PFSK-1 (cell line): ENCODE data around the gene PDK2.

Experiments
- FOXP2 ChIP-seq: optimal IDR thresholded peaks from 2 replicates; pipeline ENCODE3; 2011; ENCODE audit warnings: borderline replicate concordance, control low read depth, inconsistent platforms; ENCODE audit not compliant: insufficient read depth; ENCODE audit errors: extremely low read length, extremely low read depth
- POLR2AphosphoS5 ChIP-seq: IDR thresholded peaks from 2 replicates; pipeline ENCODE4 v1.6.1; 2012; ENCODE audit warnings: low read depth, mild to moderate bottlenecking, control low read depth, low read length, moderate library complexity
- SIN3A ChIP-seq: IDR thresholded peaks from 2 replicates; pipeline ENCODE4 v1.6.1; 2012; ENCODE audit warnings: mild to moderate bottlenecking, low read length, moderate library complexity, borderline replicate concordance; ENCODE audit not compliant: insufficient read depth
- TAF1 ChIP-seq: IDR thresholded peaks from 2 replicates; pipeline ENCODE4 v1.6.1; 2012; ENCODE audit warnings: low read length, control low read depth, borderline replicate concordance; ENCODE audit not compliant: insufficient read depth
- TF ChIP-seq, protein P1 (sequence below), 2 experiments: IDR thresholded peaks; 2 replicates each; pipeline versions ENCODE4 v1.6.1 to v1.8.0; 2011 to 2012; ENCODE audit warnings: low read depth in 2 of 2, low read length in 2 of 2, control low read depth in 1 of 2, inconsistent platforms in 1 of 2, mild to moderate bottlenecking in 1 of 2, moderate library complexity in 1 of 2; ENCODE audit not compliant: insufficient read depth in 1 of 2

The PDK2 gene

DNA sequence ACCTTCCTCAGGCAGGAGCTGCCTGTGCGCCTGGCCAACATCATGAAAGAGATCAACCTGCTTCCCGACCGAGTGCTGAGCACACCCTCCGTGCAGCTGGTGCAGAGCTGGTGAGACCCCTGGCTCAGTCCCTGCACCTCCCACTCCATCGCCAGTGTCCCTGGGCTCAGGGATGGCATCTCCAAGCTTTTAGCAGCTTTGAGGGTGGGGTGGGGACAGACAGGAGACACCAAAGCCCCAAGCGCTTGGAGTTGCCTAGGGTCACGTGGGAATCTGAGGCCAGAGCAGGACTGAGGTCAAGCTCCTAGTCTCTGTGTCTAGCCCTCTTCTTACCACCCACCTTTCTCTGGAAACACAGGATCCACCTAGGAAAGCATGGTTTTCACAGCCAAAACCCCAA is 2.3 kb downstream of the PDK2 start:
- no peak for TF ChIP-seq FOXP2
- no peak for TF ChIP-seq TAF1
- no peak for TF ChIP-seq POLR2AphosphoS5
- TF ChIP-seq, protein P1, sequence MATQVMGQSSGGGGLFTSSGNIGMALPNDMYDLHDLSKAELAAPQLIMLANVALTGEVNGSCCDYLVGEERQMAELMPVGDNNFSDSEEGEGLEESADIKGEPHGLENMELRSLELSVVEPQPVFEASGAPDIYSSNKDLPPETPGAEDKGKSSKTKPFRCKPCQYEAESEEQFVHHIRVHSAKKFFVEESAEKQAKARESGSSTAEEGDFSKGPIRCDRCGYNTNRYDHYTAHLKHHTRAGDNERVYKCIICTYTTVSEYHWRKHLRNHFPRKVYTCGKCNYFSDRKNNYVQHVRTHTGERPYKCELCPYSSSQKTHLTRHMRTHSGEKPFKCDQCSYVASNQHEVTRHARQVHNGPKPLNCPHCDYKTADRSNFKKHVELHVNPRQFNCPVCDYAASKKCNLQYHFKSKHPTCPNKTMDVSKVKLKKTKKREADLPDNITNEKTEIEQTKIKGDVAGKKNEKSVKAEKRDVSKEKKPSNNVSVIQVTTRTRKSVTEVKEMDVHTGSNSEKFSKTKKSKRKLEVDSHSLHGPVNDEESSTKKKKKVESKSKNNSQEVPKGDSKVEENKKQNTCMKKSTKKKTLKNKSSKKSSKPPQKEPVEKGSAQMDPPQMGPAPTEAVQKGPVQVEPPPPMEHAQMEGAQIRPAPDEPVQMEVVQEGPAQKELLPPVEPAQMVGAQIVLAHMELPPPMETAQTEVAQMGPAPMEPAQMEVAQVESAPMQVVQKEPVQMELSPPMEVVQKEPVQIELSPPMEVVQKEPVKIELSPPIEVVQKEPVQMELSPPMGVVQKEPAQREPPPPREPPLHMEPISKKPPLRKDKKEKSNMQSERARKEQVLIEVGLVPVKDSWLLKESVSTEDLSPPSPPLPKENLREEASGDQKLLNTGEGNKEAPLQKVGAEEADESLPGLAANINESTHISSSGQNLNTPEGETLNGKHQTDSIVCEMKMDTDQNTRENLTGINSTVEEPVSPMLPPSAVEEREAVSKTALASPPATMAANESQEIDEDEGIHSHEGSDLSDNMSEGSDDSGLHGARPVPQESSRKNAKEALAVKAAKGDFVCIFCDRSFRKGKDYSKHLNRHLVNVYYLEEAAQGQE (IDR thresholded peaks at IDR 0.05; ENCODE audit: insufficient read depth in 1 of 2, low read depth in 2 of 2, low read length in 2 of 2) = no peak
- TF ChIP-seq SIN3A = no peak

GRCh38 chr17:50097926-50098325 is 2.8 kb downstream of the PDK2 start:
- no peak for TF ChIP-seq TAF1
- TF ChIP-seq POLR2AphosphoS5 = no peak
- TF ChIP-seq FOXP2 = no peak
- TF ChIP-seq, protein P1 (IDR thresholded peaks at IDR 0.05; ENCODE audit: insufficient read depth in 1 of 2, low read depth in 2 of 2, low read length in 2 of 2) = no peak
- TF ChIP-seq SIN3A = no peak

DNA sequence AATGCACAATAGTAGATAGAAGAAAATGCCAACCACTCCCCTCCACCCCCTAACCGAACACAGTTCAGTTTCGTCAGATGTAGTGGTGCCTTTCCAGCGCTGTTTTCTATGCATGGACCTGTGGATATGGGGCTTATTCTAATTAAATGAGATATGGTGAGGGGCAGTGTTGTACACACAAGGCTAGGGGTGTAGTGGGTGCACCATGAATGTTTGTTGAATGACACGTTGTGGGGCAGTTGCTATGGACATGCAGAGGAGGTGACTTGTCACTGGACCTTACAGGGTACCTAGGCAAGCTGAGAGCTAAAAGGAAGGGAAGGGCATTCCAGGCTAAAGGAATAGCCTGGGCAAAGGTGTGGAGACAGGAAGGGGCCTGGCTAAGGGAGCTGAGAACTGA is 3.4 kb downstream of the PDK2 start:
- TF ChIP-seq SIN3A (no peak), TAF1 (no peak), FOXP2 (no peak), POLR2AphosphoS5 (no peak)
- TF ChIP-seq, protein P1 (IDR thresholded peaks at IDR 0.05; ENCODE audit: insufficient read depth in 1 of 2, low read depth in 2 of 2, low read length in 2 of 2) = no peak

GRCh38 chr17:50099003-50099402 is 3.9 kb downstream of the PDK2 start:
- no peak for TF ChIP-seq SIN3A
- TF ChIP-seq TAF1 = no peak
- TF ChIP-seq FOXP2 = no peak
- TF ChIP-seq POLR2AphosphoS5 = no peak
- TF ChIP-seq, protein P1 (IDR thresholded peaks at IDR 0.05; ENCODE audit: insufficient read depth in 1 of 2, low read depth in 2 of 2, low read length in 2 of 2) = no peak

DNA sequence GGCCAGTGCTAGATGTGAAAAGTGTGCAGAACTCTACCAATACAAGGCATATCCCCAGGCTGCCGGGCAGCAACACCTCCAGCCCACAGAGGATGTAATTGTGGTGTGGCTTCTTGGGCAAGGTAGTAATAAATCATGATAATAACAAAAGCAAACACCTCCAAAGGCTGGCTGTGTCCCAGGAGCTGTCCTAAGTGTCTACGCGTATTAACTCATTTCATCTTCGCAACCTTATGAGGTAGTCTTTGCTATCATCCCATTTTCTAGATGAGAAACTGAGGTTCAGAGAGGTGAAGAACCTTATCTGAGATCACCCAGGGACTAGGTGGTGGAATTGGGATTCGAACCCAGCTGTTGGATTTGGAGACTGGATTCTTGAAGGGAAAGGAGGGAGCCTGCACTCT is 5.3 kb downstream of the PDK2 start:
- TF ChIP-seq POLR2AphosphoS5 = no peak
- TF ChIP-seq SIN3A = no peak
- TF ChIP-seq FOXP2 = no peak
- TF ChIP-seq TAF1 = no peak
- TF ChIP-seq, protein P1 (IDR thresholded peaks at IDR 0.05; ENCODE audit: insufficient read depth in 1 of 2, low read depth in 2 of 2, low read length in 2 of 2) = no peak
